GM19467 (cell line): ENCODE data around the gene MSTO1.
"Not testable (repeated sequence)": the region's sequence is repeated elsewhere in the genome, so short reads cannot be mapped to it uniquely, and the experiment has no call there.

ENCODE experiments used
- ATAC-seq: cut with Tn5 transposase; IDR thresholded peaks from one replicate; pipeline ENCODE4 v1.9.1; 2021; ENCODE audit warnings: mild to moderate bottlenecking, moderate library complexity; ENCODE audit not compliant: unreplicated experiment

MSTO1 gene

DNA sequence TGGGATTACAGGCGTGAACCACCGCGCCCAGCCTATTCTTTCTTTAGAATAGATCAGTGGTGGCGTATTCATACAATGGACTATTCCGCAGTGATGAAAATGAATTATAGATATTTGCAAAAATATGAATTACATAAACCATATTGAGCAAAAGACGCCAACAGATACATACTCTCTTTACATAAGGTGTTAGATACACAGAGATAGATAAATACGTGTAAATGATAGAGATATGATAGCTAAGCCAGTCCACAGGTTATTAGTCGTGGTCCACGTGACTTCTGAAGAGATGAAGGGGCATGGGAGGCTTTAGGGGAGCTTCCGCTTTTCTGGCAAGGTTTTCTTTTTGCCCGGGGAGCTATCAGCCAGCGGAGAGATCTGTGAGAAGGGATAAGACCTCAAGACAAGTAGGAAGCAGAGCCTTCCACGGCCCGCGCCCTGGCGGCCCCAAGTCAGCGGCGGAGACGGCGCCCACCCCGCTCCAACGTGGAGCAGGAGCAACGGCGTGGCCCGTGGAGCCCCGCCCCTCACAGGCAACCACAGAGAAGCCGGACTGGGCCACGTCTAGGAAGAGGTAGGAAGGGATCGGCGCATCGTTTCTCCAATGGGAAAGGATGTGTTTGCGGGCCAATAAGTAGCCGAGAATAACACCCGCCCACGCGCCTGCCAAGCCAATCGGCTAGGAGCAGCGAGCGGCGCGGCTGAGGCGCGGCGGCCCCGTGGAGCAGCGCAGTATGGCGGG, at the start of gene MSTO1:
MSTO1 (plus strand) TSS at position 704 of the 742 bp plus-strand sequence; CDS start at position 735, 31 bp downstream.
- peak; percentile 90 for ATAC-seq

DNA sequence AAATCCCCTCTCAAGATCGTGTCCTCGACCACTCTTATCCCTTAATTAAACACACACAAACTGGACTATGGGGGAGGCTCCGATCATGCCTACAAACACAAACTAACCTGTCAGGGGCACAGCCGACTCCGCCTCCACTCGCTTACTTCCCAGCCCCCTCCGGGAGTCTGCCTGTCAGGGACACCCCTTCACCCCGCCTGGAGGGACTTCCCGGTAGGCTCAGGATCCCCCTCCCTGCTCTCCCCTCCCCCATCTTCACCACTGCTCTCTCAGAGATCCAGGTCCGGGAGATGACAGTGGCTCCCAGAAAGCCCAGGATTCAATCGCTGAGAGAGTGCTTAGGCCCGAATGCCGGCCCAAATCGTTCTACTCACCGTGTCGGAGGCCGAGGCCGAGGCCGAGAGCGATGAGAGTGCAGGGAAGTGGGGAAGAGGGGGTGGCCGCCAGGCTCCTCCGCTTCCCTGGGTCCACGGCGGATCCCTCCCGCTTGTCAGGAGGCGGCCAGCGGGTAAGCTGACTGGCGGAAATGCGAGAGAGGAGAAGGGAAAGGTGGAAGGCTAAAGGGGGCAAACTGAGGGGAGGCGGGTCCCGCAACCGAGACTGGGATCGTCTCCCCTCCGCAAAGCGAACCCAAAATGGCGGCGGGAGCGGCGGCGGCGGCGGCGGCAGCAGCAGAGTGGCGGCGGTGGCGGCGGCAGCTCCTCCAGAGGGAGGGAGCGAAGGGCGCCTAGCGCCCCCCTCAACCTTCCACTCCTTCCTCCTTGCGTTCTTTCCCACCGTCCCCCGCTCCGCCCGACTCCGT, 48.0 kb upstream of the MSTO1 start:
- peak; percentile 28 for ATAC-seq

DNA sequence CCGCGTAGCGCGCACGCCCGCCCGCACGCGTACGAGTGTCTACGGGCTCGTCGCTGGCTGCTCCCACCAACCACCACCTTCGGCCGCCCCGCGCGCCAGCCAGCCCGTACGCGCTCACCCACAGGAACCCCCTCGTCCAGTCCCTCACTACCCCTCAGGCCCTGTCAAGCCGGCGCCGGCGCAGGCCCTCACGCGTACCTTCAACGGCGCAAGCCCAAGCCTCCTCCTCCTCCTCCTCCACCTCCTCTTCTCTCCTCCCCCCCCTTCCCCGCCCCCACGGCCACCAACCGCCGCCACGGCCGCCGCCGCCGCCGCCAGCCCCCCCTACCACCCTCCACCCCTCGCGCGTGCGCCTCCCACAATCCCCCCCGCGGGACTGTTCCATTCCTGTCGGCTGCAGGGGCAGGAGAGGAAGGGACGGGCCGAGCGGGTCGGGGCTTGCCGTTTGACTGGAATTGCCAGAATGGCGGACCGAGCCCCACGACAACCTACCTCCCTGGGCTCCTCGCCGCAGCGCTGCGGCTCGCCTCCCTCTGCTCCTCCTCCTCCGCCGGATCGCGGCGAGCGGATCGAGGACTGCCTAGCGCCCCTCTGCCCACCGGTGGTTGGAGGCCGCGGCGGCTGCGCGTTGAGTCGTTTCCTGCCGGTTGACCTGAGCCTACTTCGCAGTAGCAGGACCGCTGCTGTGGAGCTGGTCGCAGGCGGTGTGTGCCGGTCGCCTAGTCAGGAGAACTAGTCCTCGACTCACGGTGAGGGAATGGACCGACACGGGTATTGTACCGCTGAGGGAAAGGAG, 47.2 kb upstream of the MSTO1 start, which contains the start of gene ASH1L:
ASH1L (minus strand) TSS at position 223 of the 796 bp plus-strand sequence. CDS start 41,284 bp downstream, outside the sequence.
- ATAC-seq = peak; percentile 62

DNA sequence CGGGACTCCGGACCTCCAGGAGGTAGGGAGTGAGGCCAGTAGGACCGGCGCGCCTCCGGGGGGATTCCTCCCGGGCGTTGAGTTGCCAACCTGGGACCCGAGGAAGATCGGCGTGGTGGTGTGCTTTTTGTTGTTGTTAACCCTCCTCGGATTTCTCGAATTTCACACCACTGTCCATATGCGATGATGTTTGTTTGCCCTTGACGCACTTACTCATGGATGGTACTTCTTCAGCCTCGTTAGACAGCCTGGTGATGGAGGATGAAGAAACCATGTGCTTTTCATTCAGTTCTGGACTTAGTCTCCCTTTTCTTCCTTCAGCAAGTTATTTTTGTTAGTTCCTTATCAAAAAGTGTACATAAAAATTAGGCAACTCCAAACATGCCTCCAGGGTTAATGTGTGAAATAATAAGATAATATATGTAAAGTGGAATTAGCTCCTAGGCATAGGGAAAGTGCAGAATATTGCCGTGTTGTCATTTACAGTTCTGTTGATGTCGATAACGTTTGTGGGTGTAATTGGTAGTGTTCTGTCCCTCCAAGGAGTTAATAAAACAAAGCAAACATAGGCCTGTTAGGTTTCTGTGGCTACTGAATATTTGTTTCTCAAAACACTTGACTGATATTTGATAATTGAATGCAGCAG, 46.5 kb upstream of the MSTO1 start:
- ATAC-seq = not testable (repeated sequence)

DNA sequence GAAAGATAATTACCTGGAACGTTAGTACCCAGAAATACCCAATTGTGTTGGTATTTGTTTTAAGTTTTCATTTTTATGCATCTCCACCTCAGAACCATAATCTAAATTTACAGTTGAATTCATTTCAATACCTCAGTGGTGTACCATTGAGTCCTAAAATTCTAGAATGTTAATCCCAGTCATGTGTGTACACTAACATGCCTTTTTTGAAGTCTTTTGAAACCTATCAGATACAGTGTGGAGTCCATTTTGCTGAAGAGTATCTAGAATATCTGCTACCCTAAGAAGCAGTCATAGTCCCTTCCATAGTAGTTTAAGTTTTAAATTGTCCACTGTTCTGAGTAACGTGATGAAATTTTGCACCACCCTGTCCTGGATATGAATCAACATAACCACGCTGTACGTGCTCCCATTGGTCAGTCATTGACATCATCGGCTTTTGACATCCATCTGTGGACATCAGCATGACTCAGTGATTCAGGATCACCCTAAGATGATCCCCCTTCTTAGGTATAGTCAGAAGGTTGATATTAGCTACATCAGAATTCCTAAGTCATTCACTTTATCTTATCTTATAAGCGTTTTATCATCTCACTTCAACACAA, 39.9 kb upstream of the MSTO1 start:
- no peak for ATAC-seq

DNA sequence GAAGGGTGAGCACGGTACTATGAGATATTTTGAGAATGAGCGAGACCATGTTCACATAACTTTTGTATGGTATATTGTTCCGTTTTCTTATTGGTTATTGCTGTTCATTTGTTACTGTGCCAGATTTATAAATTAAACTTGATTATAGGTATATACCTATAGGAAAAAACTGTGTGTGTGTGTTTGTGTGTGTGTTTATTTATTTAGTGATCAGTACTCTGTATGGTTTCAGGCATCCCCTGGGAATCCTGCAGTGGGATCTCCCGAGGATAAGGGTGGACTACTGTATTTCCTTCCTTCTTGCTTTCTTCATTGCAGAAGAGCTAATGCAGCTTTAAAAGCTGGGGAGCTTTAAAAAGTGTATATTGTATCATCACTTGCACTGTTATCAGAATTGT, 39.4 kb upstream of the MSTO1 start:
- no peak for ATAC-seq

DNA sequence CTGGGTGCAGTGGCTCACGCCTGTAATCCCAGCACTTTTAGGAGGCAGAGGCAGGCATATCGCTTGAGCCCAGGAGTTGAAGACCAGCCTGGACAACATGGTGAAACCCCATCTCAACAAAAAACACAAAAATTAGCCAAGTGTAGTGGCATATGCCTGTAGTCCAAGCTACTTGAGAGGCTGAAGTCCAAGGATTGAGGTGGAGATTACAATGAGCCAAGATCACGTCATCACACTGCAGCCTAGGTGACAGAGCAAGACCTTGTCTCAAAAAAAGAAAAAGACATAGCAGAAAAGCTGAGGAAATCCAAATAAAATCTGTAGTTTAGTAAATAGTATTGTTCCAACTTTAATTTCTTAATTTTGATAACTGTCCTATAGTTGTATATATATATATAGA, 35.9 kb upstream of the MSTO1 start:
- no peak for ATAC-seq

DNA sequence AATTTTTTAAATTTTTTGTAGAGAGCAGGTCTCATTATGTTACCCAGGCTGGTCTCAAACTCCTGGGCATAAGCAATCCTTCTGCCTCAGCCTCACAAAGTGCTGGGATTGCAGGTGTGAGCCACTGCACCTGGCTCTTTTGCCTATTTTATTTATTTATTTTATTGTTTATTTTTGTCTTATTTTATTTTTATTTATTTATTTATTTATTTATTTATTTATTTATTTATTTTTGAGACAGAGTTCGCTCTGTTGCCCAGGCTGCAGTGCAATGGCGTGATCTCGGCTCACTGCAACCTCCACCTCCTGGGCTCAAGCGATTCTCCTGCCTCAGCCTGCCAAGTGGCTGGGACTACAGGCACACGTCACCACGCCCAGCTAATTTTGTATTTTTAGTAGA, 34.4 kb upstream of the MSTO1 start:
- ATAC-seq = not testable (repeated sequence)

DNA sequence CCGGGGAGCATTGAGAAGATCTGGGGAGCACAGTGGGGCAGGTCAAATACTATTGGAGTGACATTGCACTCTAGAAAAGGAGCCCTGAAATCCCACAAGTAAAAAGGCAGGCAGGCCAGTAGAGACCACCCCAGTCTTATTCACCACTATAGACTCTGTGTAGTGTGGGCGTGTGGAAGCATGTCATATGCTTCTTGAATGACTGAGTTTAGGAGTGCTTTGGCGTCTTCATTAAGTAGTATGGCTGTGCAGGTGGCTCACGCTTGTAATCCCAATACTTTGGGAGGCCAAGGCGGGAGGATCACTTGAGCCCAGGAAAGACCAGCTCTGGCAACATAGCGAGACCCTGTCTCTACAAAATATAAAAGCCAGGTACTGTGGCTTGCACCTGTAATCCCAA, 26.2 kb upstream of the MSTO1 start:
- not testable (repeated sequence) for ATAC-seq

DNA sequence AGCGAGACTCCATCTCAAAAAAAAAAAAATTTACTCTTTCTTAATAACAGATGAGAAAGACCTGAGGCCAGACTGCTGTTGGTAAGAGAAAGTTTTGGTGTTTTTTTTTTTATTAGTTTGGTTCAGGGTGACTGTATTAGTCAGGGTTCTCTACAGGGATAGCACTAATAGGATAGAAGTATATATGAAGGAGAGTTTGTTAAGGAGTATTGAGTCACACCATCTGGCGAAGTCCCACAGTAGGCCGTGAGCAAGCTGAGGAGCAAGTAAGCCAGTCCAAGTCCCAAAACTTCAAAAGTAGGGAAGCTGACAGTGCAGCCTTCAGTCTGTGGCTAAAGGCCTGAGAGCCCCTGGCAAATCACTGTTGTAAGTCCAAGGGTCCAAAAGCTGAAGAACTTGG, 20.7 kb upstream of the MSTO1 start:
- not testable (repeated sequence) for ATAC-seq

DNA sequence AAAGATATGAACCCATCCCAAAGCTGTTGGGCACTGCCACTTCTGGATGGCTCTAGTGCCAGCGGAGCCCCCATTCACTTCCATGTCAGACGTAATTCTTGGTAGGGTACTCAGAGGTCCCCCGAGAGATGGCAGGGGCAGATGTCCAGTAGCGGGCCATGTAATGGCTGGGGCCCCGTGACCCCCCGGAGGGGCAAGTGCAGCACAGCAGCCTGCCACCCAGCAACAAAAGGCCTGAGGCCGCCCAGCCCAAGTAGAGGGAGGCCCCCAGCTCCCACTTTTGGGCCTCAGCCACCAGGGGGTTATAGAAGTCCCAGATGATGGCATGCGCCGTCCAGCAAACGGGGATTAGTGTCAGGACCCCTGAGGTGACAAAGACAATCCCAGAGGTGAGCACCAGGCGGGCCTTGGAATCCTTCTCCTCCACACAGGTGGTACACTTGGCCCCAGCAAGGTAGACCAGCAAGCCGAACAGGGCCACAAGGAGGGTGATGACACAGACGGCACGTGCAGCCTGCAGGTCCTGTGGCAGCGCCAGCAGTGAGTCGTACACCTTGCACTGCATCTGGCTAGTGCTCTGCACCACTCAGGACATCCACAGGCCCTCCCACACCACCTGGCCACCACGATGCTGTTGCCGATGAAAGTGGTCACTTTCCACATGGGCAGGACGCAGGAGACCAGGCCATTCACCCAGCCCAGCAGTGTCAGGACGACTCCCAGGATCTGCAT, 19.3 kb upstream of the MSTO1 start:
- ATAC-seq = not testable (repeated sequence)

DNA sequence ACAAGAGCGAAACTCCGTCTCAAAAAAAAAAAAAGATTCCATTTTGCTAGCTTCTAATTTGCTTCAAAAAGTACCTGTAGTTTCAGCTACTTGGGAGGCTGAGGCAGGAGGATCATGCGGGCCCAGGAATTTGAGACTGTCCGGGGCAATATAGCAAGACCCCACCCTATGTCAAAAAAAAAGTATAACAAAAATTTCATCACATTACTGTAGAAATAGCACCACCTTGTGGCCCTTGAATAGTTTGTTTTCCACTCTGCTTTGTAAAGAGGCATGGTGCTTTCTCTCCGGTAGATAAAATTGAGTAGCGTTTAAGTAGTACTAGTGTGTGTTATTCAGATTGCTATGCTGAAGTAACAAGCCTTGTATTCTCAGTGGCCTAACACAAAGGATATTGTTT, 18.2 kb upstream of the MSTO1 start:
- ATAC-seq = no peak

DNA sequence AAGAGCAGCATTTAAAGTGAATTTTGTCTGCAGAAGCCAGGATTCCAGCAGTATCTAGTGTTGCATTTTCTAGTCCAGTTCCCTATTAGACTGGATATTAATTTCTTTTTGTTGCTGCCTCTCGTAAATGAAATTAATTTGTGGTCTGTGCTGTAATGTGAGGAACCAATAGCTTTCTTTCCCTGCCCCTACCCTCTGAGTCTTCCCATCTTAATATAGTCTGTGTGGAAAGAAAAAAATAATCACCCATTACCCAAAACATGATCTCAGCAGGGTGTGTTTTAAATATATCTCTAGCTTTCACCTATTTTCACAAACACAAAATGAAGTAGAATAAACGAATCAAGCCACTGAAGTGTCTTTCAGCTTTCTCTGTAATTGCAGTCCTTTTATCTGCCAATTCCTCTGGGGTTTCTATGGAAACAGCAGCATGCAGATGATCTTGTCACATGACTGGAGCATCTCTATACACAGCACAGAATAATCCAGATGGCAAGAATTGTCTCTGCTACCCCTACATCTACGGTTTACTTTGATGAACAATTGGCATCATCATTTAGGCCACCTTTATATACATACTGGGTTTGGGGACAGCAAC, 14.0 kb upstream of the MSTO1 start:
- ATAC-seq = not testable (repeated sequence)

DNA sequence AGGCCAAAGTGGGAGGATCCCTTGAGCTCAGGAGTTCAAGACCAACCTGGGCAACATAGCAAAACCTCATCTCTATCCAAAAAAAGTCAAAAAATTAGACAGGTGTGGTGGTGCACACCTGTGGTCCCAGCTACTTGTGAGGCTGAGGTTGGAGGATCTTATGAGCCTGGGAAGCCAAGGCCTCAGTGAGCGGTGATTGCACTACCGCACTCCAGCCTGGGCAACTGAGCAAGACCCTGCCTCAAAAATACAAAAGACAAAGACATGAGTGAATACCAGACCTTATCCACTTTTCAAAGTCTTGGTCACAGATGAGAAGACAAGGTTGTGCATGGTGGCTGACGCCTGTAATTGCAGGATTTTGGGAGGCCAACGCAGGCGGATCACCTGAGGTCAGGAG, 13.2 kb upstream of the MSTO1 start:
- ATAC-seq = no peak

DNA sequence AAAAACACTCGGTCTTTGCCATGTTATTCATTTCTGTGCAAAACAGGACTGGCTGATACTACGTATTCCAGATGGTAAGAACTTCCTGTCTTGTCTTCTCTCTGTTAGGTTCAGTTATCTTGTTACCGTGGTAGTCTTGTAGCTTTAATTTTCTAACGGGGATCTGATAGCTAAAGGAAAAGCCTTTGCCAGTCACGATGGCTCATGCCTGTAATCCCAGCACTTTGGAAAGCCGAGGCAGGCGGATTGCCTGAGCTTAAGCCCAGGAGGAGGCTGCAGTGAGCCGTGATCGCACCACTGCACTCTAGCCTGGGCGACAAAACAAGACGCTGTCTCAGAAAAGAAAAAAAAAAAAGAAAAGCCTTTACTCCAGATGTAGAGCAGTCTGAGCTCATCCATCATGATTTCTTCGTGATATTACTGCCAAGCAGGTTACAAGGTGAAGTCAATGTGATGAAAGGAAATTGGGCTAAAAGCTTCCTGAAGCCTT, 11.1 kb upstream of the MSTO1 start:
- no peak for ATAC-seq

DNA sequence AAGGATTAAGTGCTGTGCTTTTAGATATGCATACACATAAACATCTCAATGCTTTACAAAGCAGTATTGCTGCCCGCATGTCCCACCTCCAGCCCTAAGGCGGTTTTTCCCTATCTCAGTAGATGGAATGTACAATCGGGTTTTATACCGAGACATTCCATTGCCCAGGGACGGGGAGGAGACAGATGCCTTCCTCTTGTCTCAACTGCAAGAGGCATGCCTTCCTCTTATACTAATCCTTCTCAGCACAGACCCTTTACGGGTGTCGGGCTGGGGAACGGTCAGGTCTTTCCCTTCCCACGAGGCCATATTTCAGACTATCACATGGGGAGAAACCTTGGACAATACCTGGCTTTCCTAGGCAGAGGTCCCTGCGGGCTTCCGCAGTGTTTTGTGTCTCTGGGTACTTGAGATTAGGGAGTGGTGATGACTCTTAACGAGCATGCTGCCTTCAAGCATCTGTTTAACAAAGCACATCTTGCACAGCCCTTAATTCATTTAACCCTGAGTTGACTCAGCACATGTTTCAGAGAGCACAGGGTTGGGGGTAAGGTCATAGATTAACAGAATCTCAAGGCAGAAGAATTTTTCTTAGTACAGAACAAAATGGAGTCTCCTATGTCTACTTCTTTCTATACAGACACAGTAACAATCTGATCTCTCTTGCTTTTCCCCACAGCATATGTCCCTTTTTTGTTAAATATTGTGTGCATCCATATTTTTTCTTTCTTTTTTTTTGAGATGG, 10.0 kb upstream of the MSTO1 start:
- not testable (repeated sequence) for ATAC-seq

DNA sequence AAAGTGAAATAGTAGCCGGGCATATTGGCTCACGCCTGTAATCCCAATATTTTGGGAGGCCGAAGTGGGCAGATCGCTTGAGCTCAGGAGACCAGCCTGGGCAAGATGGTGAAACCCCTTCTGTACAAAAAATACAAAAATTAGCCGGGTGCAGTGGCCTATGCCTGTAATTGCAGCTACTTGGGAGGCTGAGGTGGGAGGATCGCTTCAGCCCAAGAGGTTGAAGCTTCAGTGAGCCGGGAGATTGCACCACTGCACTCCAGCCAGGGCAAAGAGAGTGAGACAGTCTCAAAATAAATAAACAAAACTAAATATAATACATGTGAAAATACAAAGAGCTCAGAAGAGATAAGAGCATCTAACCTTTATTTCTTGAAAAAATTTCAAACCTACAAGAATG, 2.3 kb upstream of the MSTO1 start:
- ATAC-seq = no peak

DNA sequence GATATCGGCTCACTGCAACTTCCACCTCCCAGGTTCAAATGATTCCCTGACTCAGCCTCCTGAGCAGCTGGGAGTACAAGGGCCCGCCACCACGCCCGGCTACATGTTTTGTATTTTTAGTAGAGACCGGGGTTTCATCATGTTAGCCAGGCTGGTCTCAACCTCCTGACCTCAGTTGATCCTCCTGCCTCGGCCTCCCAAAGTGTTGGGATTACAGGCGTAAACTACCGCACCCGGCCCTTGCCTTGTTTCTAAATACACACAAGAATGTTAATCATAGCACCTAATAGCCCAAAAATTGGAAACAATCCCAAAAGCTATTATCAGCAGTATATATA, 1.2 kb upstream of the MSTO1 start:
- no peak for ATAC-seq

DNA sequence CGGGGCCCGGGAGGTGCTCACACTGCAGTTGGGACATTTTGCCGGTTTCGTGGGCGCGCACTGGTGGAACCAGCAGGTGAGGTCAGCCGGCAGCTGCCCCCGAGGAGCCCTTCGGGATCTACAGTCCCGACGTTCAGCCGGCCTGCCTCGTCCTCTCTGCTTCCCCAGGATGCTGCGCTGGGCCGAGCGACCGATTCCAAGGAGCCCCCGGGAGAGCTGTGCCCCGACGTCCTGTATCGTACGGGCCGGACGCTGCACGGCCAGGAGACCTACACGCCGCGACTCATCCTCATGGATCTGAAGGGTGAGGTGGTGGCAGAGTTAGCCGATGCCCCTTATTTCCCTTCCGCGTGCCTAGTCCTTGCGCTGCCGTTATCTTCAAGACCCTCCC, 234 bp downstream of the MSTO1 start:
- ATAC-seq = peak; percentile 20
